GM08714 (cell line): Measurements from ENCODE around the gene MANEAL.

Experiments
- H3K4me3 ChIP-seq: fragments of 200-500 bp; sonication (Bioruptor generic); 2 replicates; pipeline ENCODE4 v1.5.1; 2014; ENCODE audit warnings: mild to moderate bottlenecking, low read length, inconsistent platforms
- ZNF274 ChIP-seq: IDR thresholded peaks from 2 replicates; pipeline ENCODE4 v1.6.1; 2012; ENCODE audit warnings: mild to moderate bottlenecking, low read depth, low read length

MANEAL gene

DNA sequence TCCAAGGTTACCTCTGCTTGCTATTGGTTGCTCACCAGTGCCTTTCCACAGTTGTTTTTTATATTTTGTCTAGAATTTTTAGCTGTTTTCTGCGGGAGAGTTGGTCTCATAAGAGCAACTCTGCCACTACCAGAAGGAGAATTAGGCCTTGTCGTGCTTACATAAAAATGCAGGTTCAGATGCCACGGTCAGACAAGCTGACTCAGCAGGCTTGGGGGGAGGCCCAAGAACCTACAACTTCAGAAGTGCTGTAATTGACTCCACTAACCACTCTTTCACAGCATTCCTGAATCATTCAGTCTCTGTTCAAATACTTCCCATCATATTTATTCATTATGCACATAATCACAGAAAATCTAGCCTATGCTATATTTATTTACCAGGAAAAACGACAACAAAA is 37.5 kb downstream of the MANEAL start:
- no peak overlapping the region for H3K4me3 ChIP-seq
- no peak for TF ChIP-seq ZNF274

GRCh38 chr1:37831809-37832208 is 38.2 kb downstream of the MANEAL start:
- no peak overlapping the region for H3K4me3 ChIP-seq
- no peak for TF ChIP-seq ZNF274

GRCh38 chr1:37836788-37837187 is 43.1 kb downstream of the MANEAL start:
- H3K4me3 ChIP-seq, result no peak overlapping the region
- no peak for TF ChIP-seq ZNF274

DNA sequence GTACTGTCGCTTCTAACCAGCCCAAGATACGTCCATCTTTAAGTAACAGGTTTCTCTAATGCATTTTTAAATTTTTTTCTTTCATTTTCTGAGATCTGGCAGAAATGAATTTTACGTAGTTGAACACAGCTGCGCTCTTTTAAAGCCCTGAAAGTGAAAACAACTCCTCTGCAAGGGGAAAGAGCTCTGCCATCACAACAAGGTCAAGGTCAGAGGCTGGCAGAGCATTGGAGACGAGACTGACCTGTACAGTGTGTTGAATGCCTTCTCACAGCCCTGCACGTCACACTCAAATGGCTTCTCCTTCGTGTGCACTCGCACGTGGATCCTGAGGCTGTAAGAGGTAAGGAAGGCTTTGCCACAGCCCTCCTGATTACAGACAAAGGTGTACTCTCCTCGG is 46.0 kb downstream of the MANEAL start:
- no peak overlapping the region for H3K4me3 ChIP-seq
- TF ChIP-seq ZNF274, result no peak

- no peak for TF ChIP-seq ZNF274
These were observed 47.1 kb downstream of the MANEAL start for GRCh38 chr1:37840711-37841110.

GRCh38 chr1:37841652-37842051 is 48.0 kb downstream of the MANEAL start:
- H3K4me3 ChIP-seq, result no peak overlapping the region
- TF ChIP-seq ZNF274, result no peak

More at GRCh38 chr1:37840711-37841110, 47.1 kb downstream of the MANEAL start:
- no peak overlapping the region for H3K4me3 ChIP-seq

GRCh38 chr1:37844536-37844935 is 50.9 kb downstream of the MANEAL start:
- H3K4me3 ChIP-seq, result no peak overlapping the region
- TF ChIP-seq ZNF274, result no peak

DNA sequence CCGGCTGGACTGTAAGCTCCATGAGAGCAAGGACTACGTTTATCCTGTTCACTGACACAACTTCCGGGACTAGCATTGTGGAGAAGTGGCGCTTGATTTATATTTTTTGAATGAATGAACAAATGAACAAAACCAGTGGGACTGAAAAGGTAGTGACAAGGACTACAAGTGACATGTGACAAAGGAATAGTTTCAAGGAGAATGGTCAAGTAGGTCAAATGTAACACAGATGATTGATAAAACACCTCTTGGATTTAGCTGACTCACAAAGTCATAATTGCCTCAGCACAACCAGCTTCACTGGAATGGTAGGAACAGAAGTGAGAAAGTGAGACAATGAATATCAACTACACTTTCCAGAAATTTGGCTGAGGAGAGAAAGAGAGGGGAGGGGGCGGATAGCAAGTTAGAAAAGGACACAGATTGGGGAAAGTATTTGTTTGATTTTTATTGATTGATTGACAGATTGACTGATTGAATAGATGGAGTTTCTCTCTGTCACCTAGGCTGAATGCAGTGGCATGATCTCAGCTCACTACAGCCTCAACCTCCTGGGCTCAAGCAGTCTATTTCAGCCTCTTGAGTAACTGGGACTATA is 51.5 kb downstream of the MANEAL start:
- no peak overlapping the region for H3K4me3 ChIP-seq
- no peak for TF ChIP-seq ZNF274

DNA sequence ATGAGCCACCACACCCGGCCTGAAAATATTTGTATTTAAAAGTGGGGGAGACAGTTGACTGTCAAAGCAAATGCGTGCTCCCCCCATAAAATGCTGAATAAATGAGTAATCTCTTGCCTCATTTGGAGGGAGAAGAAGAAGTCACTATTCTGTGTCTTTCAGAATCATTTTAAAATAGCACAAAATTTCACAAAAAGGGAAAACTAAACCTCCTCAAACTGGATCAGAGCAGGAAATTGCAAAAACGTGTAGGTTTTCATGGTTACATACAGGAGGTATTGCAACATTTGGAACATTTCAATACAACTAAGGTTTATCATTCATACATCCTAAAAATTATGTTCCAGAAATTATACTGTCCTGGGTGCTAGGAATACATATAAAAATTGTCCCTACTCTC is 52.1 kb downstream of the MANEAL start:
- TF ChIP-seq ZNF274, result no peak

GRCh38 chr1:37846647-37847339 is 53.1 kb downstream of the MANEAL start:
- TF ChIP-seq ZNF274, result no peak

More for the DNA sequence above, 52.1 kb downstream of the MANEAL start:
- H3K4me3 ChIP-seq, result no peak overlapping the region

DNA sequence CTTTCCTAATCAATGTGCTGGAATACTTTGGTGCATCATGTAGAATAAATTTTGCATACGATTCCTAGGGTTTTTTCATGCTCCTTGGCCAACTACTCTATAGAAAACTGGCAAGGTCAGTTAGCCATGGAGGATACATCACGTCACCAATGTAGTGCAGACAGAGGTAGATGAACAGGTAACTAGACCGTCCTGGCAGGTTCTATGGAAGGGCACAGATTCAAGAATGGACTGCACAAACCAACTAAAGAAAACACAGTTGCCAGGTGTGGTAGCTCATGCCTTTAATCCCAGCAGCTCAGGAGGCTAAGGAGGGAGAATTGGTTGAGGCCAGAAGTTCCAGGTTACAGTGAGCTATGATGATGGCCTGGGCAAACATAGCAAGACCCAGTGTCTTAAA is 55.8 kb downstream of the MANEAL start:
- no peak overlapping the region for H3K4me3 ChIP-seq
- TF ChIP-seq ZNF274, result no peak

More at GRCh38 chr1:37846647-37847339, 53.1 kb downstream of the MANEAL start:
- H3K4me3 ChIP-seq, result peak overlapping the region; percentile 36; the same call in 1 of the 2 replicates

- TF ChIP-seq ZNF274, result no peak
- no peak overlapping the region for H3K4me3 ChIP-seq
These were observed 56.8 kb downstream of the MANEAL start for GRCh38 chr1:37850352-37850955.
